ENCODE results near the gene MYO9A. TPM values are rescaled to one million over a fixed set of nuclear protein-coding genes. Genes with fewer than 3 reads are reported as not detected.

Gene MYO9A
- polyA plus RNA-seq, 1 experiment, result 15.2 TPM

DNA sequence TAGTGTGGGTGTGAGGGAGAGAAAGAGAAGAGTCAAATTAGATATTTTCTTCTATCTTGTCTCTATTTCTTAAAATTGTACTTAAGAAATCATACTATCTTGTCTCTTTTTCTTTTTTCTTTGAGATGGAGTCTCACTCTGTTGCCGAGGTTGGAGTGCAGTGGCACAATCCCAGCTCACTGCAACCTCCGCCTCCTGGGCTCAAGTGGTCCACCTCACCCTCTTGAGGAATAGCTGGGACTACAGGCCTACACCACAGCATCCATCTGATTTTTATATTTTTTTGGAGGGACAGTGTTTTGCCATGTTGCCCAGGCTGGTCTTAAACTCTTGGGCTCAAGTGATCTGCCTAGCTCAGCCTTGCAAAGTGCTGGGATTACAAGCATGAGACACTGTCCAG, 104.2 kb downstream of the MYO9A start:
- Histone ChIP-seq H3K4me3 (ENCODE audit: low read depth, low read length) (no peak overlapping the region), H3K27me3 (ENCODE audit: control insufficient read depth, insufficient read depth, low read length) (no peaks in the 10 kb centered on the region), H3K9me3 (ENCODE audit: control insufficient read depth, insufficient read depth, low read length) (no peaks in the 10 kb centered on the region), H3K27ac (ENCODE audit: low read depth, low read length) (no peak overlapping the region)
- no peak for DNase-seq (ENCODE audit: low read depth, low spot score)
- POLR2A ChIA-PET, result no interaction called here
- TF ChIP-seq, protein P1, sequence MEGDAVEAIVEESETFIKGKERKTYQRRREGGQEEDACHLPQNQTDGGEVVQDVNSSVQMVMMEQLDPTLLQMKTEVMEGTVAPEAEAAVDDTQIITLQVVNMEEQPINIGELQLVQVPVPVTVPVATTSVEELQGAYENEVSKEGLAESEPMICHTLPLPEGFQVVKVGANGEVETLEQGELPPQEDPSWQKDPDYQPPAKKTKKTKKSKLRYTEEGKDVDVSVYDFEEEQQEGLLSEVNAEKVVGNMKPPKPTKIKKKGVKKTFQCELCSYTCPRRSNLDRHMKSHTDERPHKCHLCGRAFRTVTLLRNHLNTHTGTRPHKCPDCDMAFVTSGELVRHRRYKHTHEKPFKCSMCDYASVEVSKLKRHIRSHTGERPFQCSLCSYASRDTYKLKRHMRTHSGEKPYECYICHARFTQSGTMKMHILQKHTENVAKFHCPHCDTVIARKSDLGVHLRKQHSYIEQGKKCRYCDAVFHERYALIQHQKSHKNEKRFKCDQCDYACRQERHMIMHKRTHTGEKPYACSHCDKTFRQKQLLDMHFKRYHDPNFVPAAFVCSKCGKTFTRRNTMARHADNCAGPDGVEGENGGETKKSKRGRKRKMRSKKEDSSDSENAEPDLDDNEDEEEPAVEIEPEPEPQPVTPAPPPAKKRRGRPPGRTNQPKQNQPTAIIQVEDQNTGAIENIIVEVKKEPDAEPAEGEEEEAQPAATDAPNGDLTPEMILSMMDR (IDR thresholded peaks at IDR 0.05; ENCODE audit: low read depth, low read length), result no peak
- CTCF ChIA-PET, result no interaction called here

DNA sequence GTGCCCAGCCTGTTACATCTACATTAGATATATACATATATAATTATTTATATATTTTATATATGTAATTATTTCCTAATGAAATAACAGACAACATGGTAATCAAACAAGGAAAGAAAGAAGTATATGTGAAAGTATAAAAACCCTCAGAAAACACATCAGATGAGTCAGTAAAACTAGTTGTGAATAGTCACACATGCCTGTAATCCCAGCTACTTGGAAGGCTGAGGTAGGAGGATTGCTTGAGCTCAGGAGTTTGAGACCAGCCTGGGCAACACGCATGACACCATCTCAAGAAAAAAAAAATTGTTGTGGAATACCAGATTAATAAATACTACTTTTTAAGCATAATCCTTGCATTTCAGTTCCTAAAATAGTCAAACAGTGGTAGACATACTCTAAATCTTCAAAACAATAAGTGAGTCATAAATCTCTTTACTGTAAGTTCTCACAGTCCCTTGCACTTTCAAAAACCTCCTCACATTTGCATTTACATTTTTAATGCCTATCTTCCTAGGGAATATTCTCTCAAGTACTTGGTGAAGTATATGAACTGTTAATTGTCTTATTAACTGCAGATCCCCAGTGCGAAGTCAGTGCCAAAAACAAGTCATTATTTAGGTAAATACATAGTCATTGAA, 106.5 kb downstream of the MYO9A start:
- no peak overlapping the region for H3K4me3 ChIP-seq (ENCODE audit: low read depth, low read length)
- no peaks in the 10 kb centered on the region for H3K27me3 ChIP-seq (ENCODE audit: control insufficient read depth, insufficient read depth, low read length)
- no peak overlapping the region for H3K27ac ChIP-seq (ENCODE audit: low read depth, low read length)
- H3K9me3 ChIP-seq (ENCODE audit: control insufficient read depth, insufficient read depth, low read length), result no peaks in the 10 kb centered on the region
- ChIA-PET CTCF (no interaction called here), POLR2A (no interaction called here)
- TF ChIP-seq, protein P1 (IDR thresholded peaks at IDR 0.05; ENCODE audit: low read depth, low read length), result no peak
- DNase-seq (ENCODE audit: low read depth, low spot score), result no peak

DNA sequence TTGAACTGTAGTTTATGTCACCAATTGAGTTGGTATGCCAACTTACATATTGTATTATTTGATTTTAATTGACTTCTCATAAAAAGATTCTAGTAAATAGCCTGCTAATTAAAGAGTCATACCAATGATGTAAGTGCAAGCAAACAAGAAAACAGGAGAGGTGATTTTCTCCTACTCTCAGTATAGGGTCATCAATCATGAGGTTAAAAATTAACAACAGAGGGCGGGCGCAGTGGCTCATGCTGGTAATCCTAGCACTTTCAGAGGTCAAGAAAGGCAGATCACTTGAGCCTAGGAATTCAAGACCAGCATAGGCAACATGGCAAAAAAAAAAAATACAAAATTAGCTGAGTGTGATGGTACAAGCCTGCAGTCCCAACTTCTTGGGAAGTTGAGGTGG, 108.7 kb downstream of the MYO9A start:
- H3K27ac ChIP-seq (ENCODE audit: low read depth, low read length), result no peak overlapping the region
- CTCF ChIA-PET, result interaction anchor here (0.6 to 1.5 kb wide), 2 partner anchors 54 to 147 kb away, joined by 3 read pairs; no protein-coding TSS in a partner anchor
- TF ChIP-seq, protein P1 (IDR thresholded peaks at IDR 0.05; ENCODE audit: low read depth, low read length), result no peak
- H3K27me3 ChIP-seq (ENCODE audit: control insufficient read depth, insufficient read depth, low read length), result no peaks in the 10 kb centered on the region
- POLR2A ChIA-PET, result no interaction called here
- no peaks in the 10 kb centered on the region for H3K9me3 ChIP-seq (ENCODE audit: control insufficient read depth, insufficient read depth, low read length)
- no peak overlapping the region for H3K4me3 ChIP-seq (ENCODE audit: low read depth, low read length)
- DNase-seq (ENCODE audit: low read depth, low spot score), result no peak

DNA sequence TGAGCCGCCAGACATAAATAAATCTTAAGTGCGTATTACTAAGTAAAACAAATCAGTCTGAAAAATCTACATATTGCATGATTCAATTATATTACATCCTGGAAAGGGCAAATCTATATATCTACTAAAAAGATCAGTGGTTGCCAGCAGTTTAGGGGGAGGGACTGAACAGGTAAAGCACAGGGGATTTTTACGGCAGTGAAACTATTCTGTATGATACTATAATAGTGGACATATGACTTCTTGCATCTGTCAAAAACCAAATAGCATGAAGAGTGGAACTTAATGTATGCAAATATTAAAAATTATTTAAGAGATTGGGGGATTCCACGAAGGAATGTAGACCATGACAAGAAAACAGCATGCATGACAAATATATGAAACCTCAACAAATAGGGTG, 111.6 kb downstream of the MYO9A start:
- POLR2A ChIA-PET, result no interaction called here
- no peak overlapping the region for H3K4me3 ChIP-seq (ENCODE audit: low read depth, low read length)
- no peak for DNase-seq (ENCODE audit: low read depth, low spot score)
- no peaks in the 10 kb centered on the region for H3K27me3 ChIP-seq (ENCODE audit: control insufficient read depth, insufficient read depth, low read length)
- H3K9me3 ChIP-seq (ENCODE audit: control insufficient read depth, insufficient read depth, low read length), result no peaks in the 10 kb centered on the region
- CTCF ChIA-PET, result no interaction called here
- TF ChIP-seq, protein P1 (IDR thresholded peaks at IDR 0.05; ENCODE audit: low read depth, low read length), result no peak
- H3K27ac ChIP-seq (ENCODE audit: low read depth, low read length), result no peak overlapping the region

DNA sequence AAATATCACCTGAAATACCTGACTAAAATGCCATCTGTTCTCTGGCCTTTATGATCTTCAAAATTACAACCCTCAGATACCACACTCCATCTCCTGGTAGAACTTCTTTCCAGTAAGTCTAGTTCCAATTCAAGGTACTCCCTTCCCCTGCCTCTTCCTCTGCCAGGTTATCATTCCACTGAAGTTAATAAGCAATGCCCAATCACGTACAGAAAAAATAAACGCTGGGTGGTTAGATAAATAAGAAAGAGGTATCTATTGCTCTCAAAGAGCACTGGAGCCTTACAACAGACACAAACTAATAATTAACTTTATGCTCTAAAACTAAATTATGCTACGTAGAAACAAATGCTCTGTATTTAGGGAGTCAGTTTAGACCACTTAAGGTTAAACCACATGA, 112.5 kb downstream of the MYO9A start:
- H3K27me3 ChIP-seq (ENCODE audit: control insufficient read depth, insufficient read depth, low read length), result no peaks in the 10 kb centered on the region
- POLR2A ChIA-PET, result no interaction called here
- no peak for DNase-seq (ENCODE audit: low read depth, low spot score)
- CTCF ChIA-PET, result no interaction called here
- TF ChIP-seq, protein P1 (IDR thresholded peaks at IDR 0.05; ENCODE audit: low read depth, low read length), result no peak
- H3K9me3 ChIP-seq (ENCODE audit: control insufficient read depth, insufficient read depth, low read length), result no peaks in the 10 kb centered on the region
- no peak overlapping the region for H3K27ac ChIP-seq (ENCODE audit: low read depth, low read length)
- H3K4me3 ChIP-seq (ENCODE audit: low read depth, low read length), result no peak overlapping the region

All from AG04450 (cell line).